Mesenchymal stem cell (in vitro differentiated cells and primary cell): Measurements from ENCODE around the gene RIOX2.

Experiments used
- DNase-seq: peaks from one replicate; pipeline ENCODE4 v3.0.0-alpha.2; 2013
- H2AFZ ChIP-seq: one replicate; pipeline ENCODE4 v1.6.1; 2013; ENCODE audit warnings: low read depth, mild to moderate bottlenecking, control low read depth, inconsistent platforms, low read length, moderate library complexity
- H2AK5ac ChIP-seq: 2 replicates; pipeline ENCODE4 v1.6.1; 2013; ENCODE audit warnings: low read length, moderate library complexity, mild to moderate bottlenecking, inconsistent platforms; ENCODE audit not compliant: severe bottlenecking
- H2BK120ac ChIP-seq: one replicate; pipeline ENCODE4 v1.6.1; 2013; ENCODE audit warnings: low read depth, mild to moderate bottlenecking, inconsistent platforms, low read length, moderate library complexity
- H2BK12ac ChIP-seq, 2 experiments: one replicate each; pipeline ENCODE4 v1.6.1; 2013; ENCODE audit warnings: inconsistent platforms in 2 of 2, low read length in 2 of 2, mild to moderate bottlenecking in 2 of 2, moderate library complexity in 2 of 2, control low read depth in 1 of 2
- H2BK15ac ChIP-seq: one replicate; pipeline ENCODE4 v1.6.1; 2013; ENCODE audit warnings: mild to moderate bottlenecking, low read depth, inconsistent platforms; ENCODE audit not compliant: poor library complexity, severe bottlenecking
- H2BK5ac ChIP-seq: 2 replicates; pipeline ENCODE4 v1.6.1; 2013; ENCODE audit warnings: low read depth, mild to moderate bottlenecking, low read length, control low read depth, inconsistent platforms; ENCODE audit not compliant: poor library complexity, severe bottlenecking
- H3K14ac ChIP-seq, 2 experiments: one replicate each; pipeline ENCODE4 v1.6.1; 2013; ENCODE audit warnings: inconsistent platforms in 2 of 2, low read length in 2 of 2, control low read depth in 1 of 2, mild to moderate bottlenecking in 1 of 2, moderate library complexity in 1 of 2
- H3K18ac ChIP-seq, 2 experiments: one replicate each; pipeline ENCODE4 v1.6.1; 2013; ENCODE audit warnings: inconsistent platforms in 2 of 2, low read length in 2 of 2, control low read depth in 1 of 2, low read depth in 1 of 2, mild to moderate bottlenecking in 1 of 2
- H3K23ac ChIP-seq, 2 experiments: one replicate each; pipeline ENCODE4 v1.6.1; 2013; ENCODE audit warnings: inconsistent platforms in 2 of 2, low read length in 2 of 2, mild to moderate bottlenecking in 2 of 2, moderate library complexity in 2 of 2, control low read depth in 1 of 2
- H3K27ac ChIP-seq: 2 replicates; pipeline ENCODE4 v1.5.1; 2013; ENCODE audit warnings: mild to moderate bottlenecking, moderate library complexity, low read length, control low read depth, inconsistent platforms; ENCODE audit not compliant: poor library complexity, severe bottlenecking
- H3K27me3 ChIP-seq, 2 experiments: 2 replicates each; pipeline versions ENCODE4 v1.6.1 to v1.7.0; 2013; ENCODE audit warnings: low read length in 2 of 2, mild to moderate bottlenecking in 2 of 2, moderate library complexity in 2 of 2, control low read depth in 1 of 2, inconsistent platforms in 1 of 2; ENCODE audit not compliant: control insufficient read depth in 1 of 2, insufficient read depth in 1 of 2
- H3K36me3 ChIP-seq, 2 experiments: 2 replicates each; pipeline versions ENCODE4 v1.6.1 to v1.7.0; 2013; ENCODE audit warnings: low read length in 2 of 2, control low read depth in 1 of 2, inconsistent platforms in 1 of 2, low read depth in 1 of 2, mild to moderate bottlenecking in 1 of 2; ENCODE audit not compliant: insufficient read depth in 2 of 2, control insufficient read depth in 1 of 2
- H3K4ac ChIP-seq, 2 experiments: one replicate each; pipeline ENCODE4 v1.6.1; 2013; ENCODE audit warnings: inconsistent platforms in 2 of 2, low read length in 2 of 2, mild to moderate bottlenecking in 2 of 2, moderate library complexity in 2 of 2, control low read depth in 1 of 2, low read depth in 1 of 2
- H3K4me1 ChIP-seq: 2 replicates; pipeline ENCODE4 v1.6.1; 2013; ENCODE audit warnings: low read depth, low read length, control low read depth; ENCODE audit not compliant: control insufficient read depth, insufficient read depth
- H3K4me2 ChIP-seq: 2 replicates; pipeline ENCODE4 v1.6.1; 2013; ENCODE audit warnings: low read length, mild to moderate bottlenecking, inconsistent platforms; ENCODE audit not compliant: poor library complexity, severe bottlenecking
- H3K4me3 ChIP-seq, 2 experiments: 2 replicates each; pipeline versions ENCODE4 v1.5.1 to v1.7.0; 2013; ENCODE audit warnings: low read length in 2 of 2, mild to moderate bottlenecking in 2 of 2, control low read depth in 1 of 2, low read depth in 1 of 2; ENCODE audit not compliant: insufficient read depth in 1 of 2
- H3K79me1 ChIP-seq: replicated peaks from 2 replicates; pipeline ENCODE4 v1.6.1; 2013; ENCODE audit warnings: mild to moderate bottlenecking, control low read depth, low read length, inconsistent platforms; ENCODE audit not compliant: poor library complexity, severe bottlenecking
- H3K9ac ChIP-seq: 2 replicates; pipeline ENCODE4 v1.7.0; 2013; ENCODE audit warnings: mild to moderate bottlenecking, low read length, moderate library complexity
- H3K9me3 ChIP-seq: 2 replicates; pipeline ENCODE4 v1.7.0; 2013; ENCODE audit warnings: mild to moderate bottlenecking, low read length; ENCODE audit not compliant: control insufficient read depth
- H4K8ac ChIP-seq: one replicate; pipeline ENCODE4 v1.6.1; 2013; ENCODE audit warnings: inconsistent platforms, mild to moderate bottlenecking, low read length, moderate library complexity
- H4K91ac ChIP-seq: one replicate; pipeline ENCODE4 v1.6.1; 2013; ENCODE audit warnings: mild to moderate bottlenecking, low read length, inconsistent platforms
- WGBS: methylation state at CpG from one replicate; pipeline ENCODE4 v1.1.7; 2013; ENCODE audit warnings: mixed read lengths; 5-methylcytosine and 5-hydroxymethylcytosine counted together

Gene RIOX2

GRCh38 chr3:97892852-97893251 lies 79.4 kb downstream of the RIOX2 start:
- Histone ChIP-seq H2AFZ (no peak overlapping the region), H2BK5ac (no peak overlapping the region), H3K27ac (no peak overlapping the region), H3K4me1 (no peaks in the 10 kb centered on the region), H3K4me2 (no peak overlapping the region), H3K14ac (no peak overlapping the region), H2BK120ac (no peak overlapping the region), H3K79me1 (no peaks in the 10 kb centered on the region), H4K91ac (no peak overlapping the region), H2BK12ac (no peak overlapping the region), H2BK15ac (no peak overlapping the region), H3K4me3 (no peak overlapping the region), H4K8ac (no peak overlapping the region), H3K9me3 (no peaks in the 10 kb centered on the region), H3K4ac (no peak overlapping the region), H3K36me3 (peaks cover 0 to 34% of the 10 kb centered on the region in 2 experiments), H3K27me3 (no peaks in the 10 kb centered on the region), H2AK5ac (no peak overlapping the region), H3K9ac (no peak overlapping the region), H3K23ac (no peak overlapping the region), H3K18ac (no peak overlapping the region)
- DNase-seq, result no peak
- WGBS, result 100% methylated on average over 1 of the region's 1 CpG
